Measurements from ENCODE around the gene VEPH1.

DNA sequence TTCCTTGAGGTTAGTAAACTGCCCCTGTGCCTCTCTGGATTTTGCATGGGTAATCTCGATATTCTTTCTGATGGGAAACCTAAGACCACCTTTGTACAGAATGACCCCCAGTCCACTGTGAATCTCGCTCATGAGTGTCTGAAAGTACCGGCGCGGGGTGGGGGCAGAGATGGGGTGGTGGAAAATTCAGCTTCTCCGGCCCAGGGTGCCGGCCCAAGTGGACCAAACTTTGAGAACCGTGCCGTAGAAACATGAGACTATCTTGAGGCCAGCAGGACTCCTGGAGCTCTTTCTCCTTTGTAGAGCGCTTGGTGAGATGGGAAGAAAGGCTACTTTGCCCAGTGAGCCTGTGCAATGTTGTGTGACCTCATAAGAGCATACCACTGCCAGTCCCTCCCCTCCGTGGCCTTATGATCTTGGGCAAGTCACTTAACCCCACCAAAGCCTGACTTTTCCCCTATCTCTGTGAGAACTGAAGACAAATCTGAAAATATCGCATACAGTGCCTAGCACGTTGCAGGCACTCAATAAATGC, 40.4 kb upstream of the VEPH1 start:
- TF ChIP-seq, protein P1, sequence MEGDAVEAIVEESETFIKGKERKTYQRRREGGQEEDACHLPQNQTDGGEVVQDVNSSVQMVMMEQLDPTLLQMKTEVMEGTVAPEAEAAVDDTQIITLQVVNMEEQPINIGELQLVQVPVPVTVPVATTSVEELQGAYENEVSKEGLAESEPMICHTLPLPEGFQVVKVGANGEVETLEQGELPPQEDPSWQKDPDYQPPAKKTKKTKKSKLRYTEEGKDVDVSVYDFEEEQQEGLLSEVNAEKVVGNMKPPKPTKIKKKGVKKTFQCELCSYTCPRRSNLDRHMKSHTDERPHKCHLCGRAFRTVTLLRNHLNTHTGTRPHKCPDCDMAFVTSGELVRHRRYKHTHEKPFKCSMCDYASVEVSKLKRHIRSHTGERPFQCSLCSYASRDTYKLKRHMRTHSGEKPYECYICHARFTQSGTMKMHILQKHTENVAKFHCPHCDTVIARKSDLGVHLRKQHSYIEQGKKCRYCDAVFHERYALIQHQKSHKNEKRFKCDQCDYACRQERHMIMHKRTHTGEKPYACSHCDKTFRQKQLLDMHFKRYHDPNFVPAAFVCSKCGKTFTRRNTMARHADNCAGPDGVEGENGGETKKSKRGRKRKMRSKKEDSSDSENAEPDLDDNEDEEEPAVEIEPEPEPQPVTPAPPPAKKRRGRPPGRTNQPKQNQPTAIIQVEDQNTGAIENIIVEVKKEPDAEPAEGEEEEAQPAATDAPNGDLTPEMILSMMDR (IDR thresholded peaks at IDR 0.05; ENCODE audit: low read depth, low read length, poor library complexity, severe bottlenecking), result no peak
- TF ChIP-seq EZH2phosphoT487 (IDR thresholded peaks at IDR 0.05; ENCODE audit: borderline replicate concordance, low read length), result no peak

Measured in DOHH2 (cell line).